GM18520 (cell line): Measurements from ENCODE around the gene TMED7.

ENCODE experiments used
- ATAC-seq: cut with Tn5 transposase; IDR thresholded peaks from one replicate; pipeline ENCODE4 v1.9.1; 2021; ENCODE audit not compliant: unreplicated experiment

TMED7 gene

GRCh38 chr5:115584501-115584900, 41.3 kb downstream of the TMED7 start:
- ATAC-seq, result no peak

- ATAC-seq, result no peak
Observed at GRCh38 chr5:115583474-115583873, 42.4 kb downstream of the TMED7 start.

GRCh38 chr5:115580941-115581340, 44.9 kb downstream of the TMED7 start:
- no peak for ATAC-seq

- peak; percentile 54 for ATAC-seq
Observed at GRCh38 chr5:115579747-115580173, 46.1 kb downstream of the TMED7 start.

- ATAC-seq, result no peak
Observed at GRCh38 chr5:115579216-115579615, 46.6 kb downstream of the TMED7 start.

GRCh38 chr5:115578657-115579056, 47.2 kb downstream of the TMED7 start:
- ATAC-seq, result peak; percentile 22

- ATAC-seq, result peak; percentile 18
Observed at GRCh38 chr5:115577741-115578140, 48.1 kb downstream of the TMED7 start.

GRCh38 chr5:115577329-115577728, 48.5 kb downstream of the TMED7 start:
- ATAC-seq, result no peak

- ATAC-seq, result peak; percentile 37
Observed at GRCh38 chr5:115575167-115576070, 50.4 kb downstream of the TMED7 start.

- ATAC-seq, result no peak
Observed at GRCh38 chr5:115573133-115573532, 52.7 kb downstream of the TMED7 start.

GRCh38 chr5:115571441-115571878, 54.4 kb downstream of the TMED7 start:
- no peak for ATAC-seq

GRCh38 chr5:115568668-115569067, 57.2 kb downstream of the TMED7 start:
- ATAC-seq, result no peak

- ATAC-seq, result no peak
Observed at GRCh38 chr5:115565233-115565632, 60.6 kb downstream of the TMED7 start.
